ENCODE data around the gene EXOC3L1.

The EXOC3L1 gene

DNA sequence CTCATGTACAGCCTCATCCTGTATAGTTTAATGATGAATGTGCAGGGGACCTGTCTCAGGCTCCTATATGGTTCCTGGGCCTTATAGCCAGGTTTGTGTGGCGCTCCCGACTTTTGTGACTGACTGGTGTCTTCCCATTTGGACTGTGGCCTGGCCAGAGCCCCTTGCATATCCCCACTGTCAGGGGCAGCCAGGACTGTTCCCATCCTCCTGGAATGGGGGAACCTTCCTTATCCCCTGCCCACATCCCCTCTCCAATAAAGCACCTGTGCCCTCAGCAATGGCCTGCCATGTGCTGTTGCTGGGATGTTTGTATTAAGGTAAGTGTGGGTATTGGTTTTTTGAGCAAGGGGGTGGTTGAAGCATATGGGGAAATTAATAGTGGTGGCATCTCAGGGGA lies 41.7 kb downstream of the EXOC3L1 start:
- no peak for DNase-seq (ENCODE audit: low read depth)
- TF ChIP-seq POLR2A (IDR thresholded peaks at IDR 0.05; ENCODE audit: extremely low read depth, insufficient read length) (no peak), MAX (IDR thresholded peaks at IDR 0.05; ENCODE audit: low read depth, low read length) (no peak), MYC (IDR thresholded peaks at IDR 0.05; ENCODE audit: low read depth, low read length) (no peak), CTCF (IDR thresholded peaks at IDR 0.05; ENCODE audit: low read depth, low read length) (no peak)
- H3K4me3 ChIP-seq (ENCODE audit: low read depth, low read length): no peak overlapping the region

DNA sequence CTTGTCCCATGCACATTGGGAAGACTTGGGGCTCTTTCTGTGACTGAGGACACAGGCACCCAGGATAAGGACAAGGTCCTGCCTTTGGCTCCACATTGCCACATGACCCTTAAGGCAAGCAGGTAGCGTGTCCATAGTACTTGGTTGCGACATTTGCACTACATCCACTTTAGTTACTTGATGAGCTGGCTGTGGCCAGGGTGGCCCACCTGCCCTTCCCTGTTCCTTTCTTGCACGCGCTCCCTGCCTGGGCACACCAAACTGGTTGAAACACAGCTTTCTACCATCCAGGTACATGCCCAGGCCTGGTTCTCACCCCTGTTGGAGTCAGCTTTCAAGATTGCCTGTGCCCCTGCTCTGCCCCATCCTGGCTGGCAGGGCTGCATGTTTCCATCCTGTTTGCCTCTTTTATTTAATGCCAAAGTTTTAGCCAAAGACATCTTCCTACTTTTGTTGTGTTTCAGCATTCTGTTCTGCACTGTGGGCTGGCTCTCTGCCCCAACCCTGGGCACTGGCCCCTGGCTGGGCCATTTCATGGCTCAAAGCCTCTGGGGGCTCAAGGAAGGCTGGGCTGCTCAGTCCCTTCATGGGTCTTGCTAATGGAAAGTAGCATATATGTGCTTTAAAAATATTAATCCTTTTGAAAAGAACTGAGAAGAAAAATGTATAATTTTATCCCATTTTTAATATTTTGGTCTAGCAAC lies 42.3 kb downstream of the EXOC3L1 start:
- H3K4me3 ChIP-seq (ENCODE audit: low read depth, low read length): no peak overlapping the region
- TF ChIP-seq POLR2A (IDR thresholded peaks at IDR 0.05; ENCODE audit: extremely low read depth, insufficient read length): no peak
- TF ChIP-seq MAX (IDR thresholded peaks at IDR 0.05; ENCODE audit: low read depth, low read length): no peak
- no peak for TF ChIP-seq MYC (IDR thresholded peaks at IDR 0.05; ENCODE audit: low read depth, low read length)
- no peak for TF ChIP-seq CTCF (IDR thresholded peaks at IDR 0.05; ENCODE audit: low read depth, low read length)
- no peak for DNase-seq (ENCODE audit: low read depth)

DNA sequence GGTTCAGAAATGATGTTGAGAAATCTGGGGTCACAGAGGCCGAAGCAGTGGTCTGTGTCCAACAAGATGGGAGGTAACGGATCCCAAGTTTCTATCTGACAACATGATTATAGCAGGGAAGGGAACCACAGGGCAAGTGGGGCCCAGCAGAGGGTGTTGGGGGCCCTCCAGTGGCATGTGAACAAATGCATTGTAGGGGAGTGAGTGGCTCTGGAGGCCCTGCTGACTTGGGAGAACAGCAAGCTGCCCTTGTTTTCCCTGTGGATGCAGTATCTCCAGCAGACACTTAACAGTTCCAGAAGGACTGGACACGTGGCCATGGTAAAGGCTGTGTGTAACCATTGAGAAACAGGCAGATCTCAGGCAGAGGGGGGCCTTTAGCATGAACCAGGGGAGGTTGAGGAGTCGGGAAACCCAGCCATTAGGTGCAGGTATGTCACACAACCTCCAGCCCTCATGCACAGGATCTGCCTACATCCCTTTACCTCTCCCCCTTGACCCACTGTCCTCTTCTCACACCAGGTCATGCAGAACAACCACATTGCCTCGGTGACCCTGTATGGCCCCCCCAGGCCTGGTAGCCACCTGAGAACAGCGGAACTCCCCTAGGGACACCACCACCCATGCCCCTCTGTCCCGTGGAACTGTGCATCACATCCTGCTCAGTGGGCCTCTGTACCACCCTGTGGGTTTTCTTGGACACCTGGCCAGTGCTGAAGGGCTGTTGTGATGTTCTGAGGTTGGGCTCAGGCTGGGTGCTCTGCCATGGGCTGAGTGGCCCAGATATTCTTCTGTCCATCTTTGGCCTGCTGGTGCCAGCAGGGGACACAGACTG lies 43.2 kb downstream of the EXOC3L1 start:
- DNase-seq (ENCODE audit: low read depth): peak; percentile 31
- TF ChIP-seq POLR2A (IDR thresholded peaks at IDR 0.05; ENCODE audit: extremely low read depth, insufficient read length) (no peak), CTCF (IDR thresholded peaks at IDR 0.05; ENCODE audit: low read depth, low read length) (peak; percentile 8)
- no peak overlapping the region for H3K4me3 ChIP-seq (ENCODE audit: low read depth, low read length)

GRCh38 chr16:67145746-67146145 lies 44.2 kb downstream of the EXOC3L1 start:
- no peak overlapping the region for H3K4me3 ChIP-seq (ENCODE audit: low read depth, low read length)
- TF ChIP-seq MYC (IDR thresholded peaks at IDR 0.05; ENCODE audit: low read depth, low read length) (no peak), POLR2A (IDR thresholded peaks at IDR 0.05; ENCODE audit: extremely low read depth, insufficient read length) (no peak), CTCF (IDR thresholded peaks at IDR 0.05; ENCODE audit: low read depth, low read length) (no peak), MAX (IDR thresholded peaks at IDR 0.05; ENCODE audit: low read depth, low read length) (no peak)
- DNase-seq (ENCODE audit: low read depth): no peak

DNA sequence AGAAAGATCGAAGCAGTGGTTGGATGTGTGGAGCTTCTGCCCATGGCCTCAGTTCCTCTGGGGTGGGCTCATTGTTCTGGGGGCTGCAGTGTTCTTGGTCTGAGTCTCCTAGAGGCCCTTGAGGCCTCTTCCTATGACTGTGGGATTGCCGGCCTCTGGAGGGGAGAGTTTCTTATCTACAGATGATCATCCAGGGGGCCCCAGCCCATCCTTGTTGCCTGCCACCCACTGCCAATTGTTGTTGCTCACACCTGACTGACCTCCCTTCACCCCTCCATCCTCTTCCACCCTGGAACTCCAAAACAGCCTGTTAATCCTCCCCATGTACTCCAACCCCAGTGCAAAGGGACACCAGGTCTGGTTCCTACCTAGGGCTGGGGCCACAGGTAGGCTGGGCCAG lies 45.0 kb downstream of the EXOC3L1 start:
- TF ChIP-seq MYC (IDR thresholded peaks at IDR 0.05; ENCODE audit: low read depth, low read length) (no peak), MAX (IDR thresholded peaks at IDR 0.05; ENCODE audit: low read depth, low read length) (no peak), POLR2A (IDR thresholded peaks at IDR 0.05; ENCODE audit: extremely low read depth, insufficient read length) (no peak)
- H3K4me3 ChIP-seq (ENCODE audit: low read depth, low read length): no peak overlapping the region
- no peak for DNase-seq (ENCODE audit: low read depth)

- H3K4me3 ChIP-seq (ENCODE audit: low read depth, low read length): no peak overlapping the region
- DNase-seq (ENCODE audit: low read depth): no peak
- TF ChIP-seq POLR2A (IDR thresholded peaks at IDR 0.05; ENCODE audit: extremely low read depth, insufficient read length): no peak
- no peak for TF ChIP-seq MYC (IDR thresholded peaks at IDR 0.05; ENCODE audit: low read depth, low read length)
- TF ChIP-seq MAX (IDR thresholded peaks at IDR 0.05; ENCODE audit: low read depth, low read length): no peak
- no peak for TF ChIP-seq CTCF (IDR thresholded peaks at IDR 0.05; ENCODE audit: low read depth, low read length)
Observed at GRCh38 chr16:67142342-67142741, 47.6 kb downstream of the EXOC3L1 start.

Measured in NB4 (cell line).